SK-N-SH treated with all-trans-retinoic acid at 6 μM for 48 hours (cell line): ENCODE data around the gene GNPTAB.

Experiments used
- ATAC-seq: fragments of 200-7000 bp; cut with Tn5 transposase; 3 replicates; pipeline ENCODE4 v1.9.1; 2020; ENCODE audit warnings: mild to moderate bottlenecking, moderate library complexity
- ARNTL ChIP-seq: fragments of 450-650 bp; formaldehyde crosslinking; IDR thresholded peaks from 2 replicates; pipeline ENCODE4 v1.5.0; 2020; ENCODE audit warnings: low read depth, mild to moderate bottlenecking, moderate library complexity, borderline replicate concordance
- BACH2 ChIP-seq: fragments of 250-450 bp; sonication (Bioruptor Pico); IDR thresholded peaks from 2 replicates; pipeline ENCODE4 v1.9.0; 2021; ENCODE audit warnings: mild to moderate bottlenecking, borderline replicate concordance
- CSDC2 ChIP-seq: fragments of 250-450 bp; sonication (Bioruptor Pico); IDR thresholded peaks from 2 replicates; pipeline ENCODE4 v1.5.0; 2020; ENCODE audit warnings: mild to moderate bottlenecking, moderate library complexity
- CSRNP3 ChIP-seq: fragments of 250-450 bp; sonication (Bioruptor Pico); IDR thresholded peaks from 2 replicates; pipeline ENCODE4 v1.5.1; 2021; ENCODE audit warnings: mild to moderate bottlenecking, moderate library complexity
- ESRRG ChIP-seq: fragments of 250-450 bp; sonication (Bioruptor Pico); IDR thresholded peaks from 2 replicates; pipeline ENCODE4 v1.6.1; 2021; ENCODE audit warnings: mild to moderate bottlenecking
- GLIS3 ChIP-seq: fragments of 250-450 bp; sonication (Bioruptor Pico); IDR thresholded peaks from 2 replicates; pipeline ENCODE4 v1.5.0; 2020; ENCODE audit warnings: mild to moderate bottlenecking, moderate library complexity
- ISL1 ChIP-seq: fragments of 250-450 bp; sonication (Bioruptor Pico); IDR thresholded peaks from 2 replicates; pipeline ENCODE4 v2.1.2; 2022; ENCODE audit warnings: mild to moderate bottlenecking, moderate library complexity
- OSR1 ChIP-seq: fragments of 250-450 bp; sonication (Bioruptor Pico); IDR thresholded peaks from 2 replicates; pipeline ENCODE4 v1.8.0; 2022; ENCODE audit warnings: moderate library complexity, mild to moderate bottlenecking, inconsistent platforms
- PATZ1 ChIP-seq: fragments of 250-450 bp; sonication (Bioruptor Pico); IDR thresholded peaks from 2 replicates; pipeline ENCODE4 v1.8.0; 2020; ENCODE audit warnings: mild to moderate bottlenecking, moderate library complexity, borderline replicate concordance
- PPARA ChIP-seq: fragments of 250-450 bp; sonication (Bioruptor Pico); IDR thresholded peaks from 2 replicates; pipeline ENCODE4 v1.5.0; 2020; ENCODE audit warnings: mild to moderate bottlenecking, borderline replicate concordance
- RARB ChIP-seq: fragments of 250-450 bp; sonication (Bioruptor Pico); IDR thresholded peaks from 2 replicates; pipeline ENCODE4 v1.8.0; 2021; ENCODE audit warnings: mild to moderate bottlenecking, moderate library complexity
- SNAI2 ChIP-seq: fragments of 250-450 bp; sonication (Bioruptor Pico); IDR thresholded peaks from 2 replicates; pipeline ENCODE4 v1.5.0; 2020; ENCODE audit warnings: mild to moderate bottlenecking, moderate library complexity
- TCF4 ChIP-seq: fragments of 250-450 bp; sonication (Bioruptor Pico); IDR thresholded peaks from 2 replicates; pipeline ENCODE4 v1.8.0; 2021; ENCODE audit warnings: mild to moderate bottlenecking, moderate library complexity, borderline replicate concordance
- TOX ChIP-seq: fragments of 250-450 bp; sonication (Bioruptor Pico); IDR thresholded peaks from 2 replicates; pipeline ENCODE4 v1.8.0; 2021; ENCODE audit warnings: mild to moderate bottlenecking, moderate library complexity, borderline replicate concordance
- ZC3H10 ChIP-seq: fragments of 250-450 bp; sonication (Bioruptor Pico); IDR thresholded peaks from 2 replicates; pipeline ENCODE4 v1.5.1; 2021; ENCODE audit warnings: mild to moderate bottlenecking, moderate library complexity
- ZFP3 ChIP-seq: fragments of 250-450 bp; sonication (Bioruptor Pico); IDR thresholded peaks from 2 replicates; pipeline ENCODE4 v1.5.0; 2020; ENCODE audit warnings: mild to moderate bottlenecking, moderate library complexity
- ZFP30 ChIP-seq: fragments of 450-650 bp; formaldehyde crosslinking; IDR thresholded peaks from 2 replicates; pipeline ENCODE4 v1.5.0; 2022; ENCODE audit warnings: mild to moderate bottlenecking, moderate library complexity
- ZNF565 ChIP-seq: fragments of 450-650 bp; formaldehyde crosslinking; conservative IDR thresholded peaks from 2 replicates; pipeline ENCODE4 v1.5.0; 2020; ENCODE audit warnings: low read depth, mild to moderate bottlenecking, moderate library complexity
- ZNF70 ChIP-seq: fragments of 450-650 bp; formaldehyde crosslinking; IDR thresholded peaks from 2 replicates; pipeline ENCODE4 v1.5.0; 2020; ENCODE audit warnings: mild to moderate bottlenecking, moderate library complexity
- ZNF8 ChIP-seq: fragments of 450-650 bp; formaldehyde crosslinking; IDR thresholded peaks from 2 replicates; pipeline ENCODE4 v1.5.0; 2020; ENCODE audit warnings: mild to moderate bottlenecking, moderate library complexity
- TF ChIP-seq, protein P1 (sequence below): fragments of 250-450 bp; sonication (Bioruptor Pico); IDR thresholded peaks from 2 replicates; pipeline ENCODE4 v1.5.1; 2020; ENCODE audit warnings: low read depth, mild to moderate bottlenecking, moderate library complexity
- TF ChIP-seq, protein P2 (sequence below): fragments of 250-450 bp; sonication (Bioruptor Pico); IDR thresholded peaks from 2 replicates; pipeline ENCODE4 v1.5.0; 2020; ENCODE audit warnings: mild to moderate bottlenecking, moderate library complexity

GNPTAB gene

GRCh38 chr12:101794574-101794973 lies 36.2 kb downstream of the GNPTAB start:
- no peak for ATAC-seq
- TF ChIP-seq ZNF8 (CRISPR knock-in tag) (no peak), CSDC2 (no peak), OSR1 (no peak), SNAI2 (CRISPR knock-in tag) (no peak), PPARA (CRISPR knock-in tag) (no peak)

DNA sequence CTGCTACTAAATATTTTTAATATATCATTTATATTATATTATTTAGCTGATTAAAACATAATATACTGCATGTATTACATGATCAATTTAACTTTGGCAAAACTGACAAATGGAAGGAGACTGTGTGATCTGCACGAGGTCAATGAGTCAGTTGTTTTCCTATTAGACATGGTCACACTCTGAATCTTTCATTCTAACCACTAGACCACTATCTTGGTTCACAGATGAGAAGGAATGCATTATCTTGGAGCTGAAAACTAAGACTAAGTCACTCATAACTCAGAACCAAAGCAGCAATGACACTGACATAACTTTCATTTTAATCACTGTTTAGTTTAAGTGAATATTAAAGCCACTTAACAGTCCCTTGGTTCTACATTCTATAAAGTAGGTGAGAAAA lies 37.4 kb downstream of the GNPTAB start:
- TF ChIP-seq GLIS3 (CRISPR knock-in tag) = no peak
- TF ChIP-seq ISL1 (CRISPR knock-in tag) = no peak
- TF ChIP-seq TOX = no peak
- TF ChIP-seq, protein P1, sequence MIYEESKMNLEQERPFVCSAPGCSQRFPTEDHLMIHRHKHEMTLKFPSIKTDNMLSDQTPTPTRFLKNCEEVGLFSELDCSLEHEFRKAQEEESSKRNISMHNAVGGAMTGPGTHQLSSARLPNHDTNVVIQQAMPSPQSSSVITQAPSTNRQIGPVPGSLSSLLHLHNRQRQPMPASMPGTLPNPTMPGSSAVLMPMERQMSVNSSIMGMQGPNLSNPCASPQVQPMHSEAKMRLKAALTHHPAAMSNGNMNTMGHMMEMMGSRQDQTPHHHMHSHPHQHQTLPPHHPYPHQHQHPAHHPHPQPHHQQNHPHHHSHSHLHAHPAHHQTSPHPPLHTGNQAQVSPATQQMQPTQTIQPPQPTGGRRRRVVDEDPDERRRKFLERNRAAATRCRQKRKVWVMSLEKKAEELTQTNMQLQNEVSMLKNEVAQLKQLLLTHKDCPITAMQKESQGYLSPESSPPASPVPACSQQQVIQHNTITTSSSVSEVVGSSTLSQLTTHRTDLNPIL = no peak
- no peak; the same call in 2 of the 3 replicates for ATAC-seq

- peak; percentile 71 for ATAC-seq
- TF ChIP-seq TOX = no peak
- no peak for TF ChIP-seq ISL1 (CRISPR knock-in tag)
- no peak for TF ChIP-seq SNAI2 (CRISPR knock-in tag)
- TF ChIP-seq BACH2 (CRISPR knock-in tag) = no peak
- no peak for TF ChIP-seq ZNF565 (CRISPR knock-in tag)
- no peak for TF ChIP-seq RARB (CRISPR knock-in tag)
- no peak for TF ChIP-seq CSRNP3 (CRISPR knock-in tag)
- TF ChIP-seq ARNTL (CRISPR knock-in tag) = no peak
- TF ChIP-seq ZNF70 = no peak
- TF ChIP-seq PPARA (CRISPR knock-in tag) = no peak
Measured at GRCh38 chr12:101792046-101792931, 38.5 kb downstream of the GNPTAB start.

- TF ChIP-seq TOX (no peak), TCF4 (CRISPR knock-in tag) (no peak), ZFP3 (CRISPR knock-in tag) (no peak), ZFP30 (CRISPR knock-in tag) (no peak), PATZ1 (CRISPR knock-in tag) (no peak)
- TF ChIP-seq, protein P1 = no peak
- ATAC-seq = no peak
Measured at GRCh38 chr12:101789171-101789570, 41.6 kb downstream of the GNPTAB start.

DNA sequence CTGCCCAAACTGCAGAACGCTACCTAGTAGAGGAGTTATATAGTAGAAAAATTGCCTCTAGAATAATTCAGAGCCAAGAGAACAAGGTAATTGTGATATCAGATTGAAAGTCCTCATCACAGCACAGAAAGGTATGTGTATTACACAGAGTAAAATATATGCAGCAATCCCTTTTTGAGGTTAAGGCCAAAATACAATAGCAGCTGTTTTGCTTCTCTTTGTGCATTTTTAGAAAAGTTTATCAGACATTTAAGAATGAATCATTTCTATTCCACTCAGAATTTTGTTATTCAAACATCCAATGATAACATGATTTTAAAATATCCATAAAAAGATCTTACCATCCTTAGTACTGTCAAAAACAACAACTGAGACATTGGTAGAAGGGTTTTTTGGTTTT lies 45.1 kb downstream of the GNPTAB start:
- ATAC-seq = no peak
- TF ChIP-seq RARB (CRISPR knock-in tag) (no peak), ESRRG (CRISPR knock-in tag) (no peak), GLIS3 (CRISPR knock-in tag) (no peak), PATZ1 (CRISPR knock-in tag) (no peak), TOX (no peak), CSRNP3 (CRISPR knock-in tag) (no peak), ZC3H10 (no peak), BACH2 (CRISPR knock-in tag) (no peak), ISL1 (CRISPR knock-in tag) (no peak)
- TF ChIP-seq, protein P2, sequence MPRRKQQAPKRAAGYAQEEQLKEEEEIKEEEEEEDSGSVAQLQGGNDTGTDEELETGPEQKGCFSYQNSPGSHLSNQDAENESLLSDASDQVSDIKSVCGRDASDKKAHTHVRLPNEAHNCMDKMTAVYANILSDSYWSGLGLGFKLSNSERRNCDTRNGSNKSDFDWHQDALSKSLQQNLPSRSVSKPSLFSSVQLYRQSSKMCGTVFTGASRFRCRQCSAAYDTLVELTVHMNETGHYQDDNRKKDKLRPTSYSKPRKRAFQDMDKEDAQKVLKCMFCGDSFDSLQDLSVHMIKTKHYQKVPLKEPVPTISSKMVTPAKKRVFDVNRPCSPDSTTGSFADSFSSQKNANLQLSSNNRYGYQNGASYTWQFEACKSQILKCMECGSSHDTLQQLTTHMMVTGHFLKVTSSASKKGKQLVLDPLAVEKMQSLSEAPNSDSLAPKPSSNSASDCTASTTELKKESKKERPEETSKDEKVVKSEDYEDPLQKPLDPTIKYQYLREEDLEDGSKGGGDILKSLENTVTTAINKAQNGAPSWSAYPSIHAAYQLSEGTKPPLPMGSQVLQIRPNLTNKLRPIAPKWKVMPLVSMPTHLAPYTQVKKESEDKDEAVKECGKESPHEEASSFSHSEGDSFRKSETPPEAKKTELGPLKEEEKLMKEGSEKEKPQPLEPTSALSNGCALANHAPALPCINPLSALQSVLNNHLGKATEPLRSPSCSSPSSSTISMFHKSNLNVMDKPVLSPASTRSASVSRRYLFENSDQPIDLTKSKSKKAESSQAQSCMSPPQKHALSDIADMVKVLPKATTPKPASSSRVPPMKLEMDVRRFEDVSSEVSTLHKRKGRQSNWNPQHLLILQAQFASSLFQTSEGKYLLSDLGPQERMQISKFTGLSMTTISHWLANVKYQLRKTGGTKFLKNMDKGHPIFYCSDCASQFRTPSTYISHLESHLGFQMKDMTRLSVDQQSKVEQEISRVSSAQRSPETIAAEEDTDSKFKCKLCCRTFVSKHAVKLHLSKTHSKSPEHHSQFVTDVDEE = no peak
